ENCODE measurements around the gene TBC1D23. TPM values are rescaled to one million over a fixed set of nuclear protein-coding genes. Genes with fewer than 3 reads are reported as not detected.
"Not testable (repeated sequence)": the region's sequence is repeated elsewhere in the genome, so short reads cannot be mapped to it uniquely, and the experiment has no call there.

TBC1D23 gene
- 27.3 and 30.7 TPM in 2 replicates for total RNA-seq

- intact Hi-C loops (cut with micrococcal nuclease), result loop anchor here (1.0 to 5.0 kb wide), 8 partner anchors 51 to 1738 kb away; partner anchors contain the start of genes CLDND1, CMSS1, LNP1 and NIT2
Measured at GRCh38 chr3:100260685-100261484, at the start of gene TBC1D23. Gene TBC1D23, plus strand, starts transcription at chr3:100260992. Its CDS starts 27 bp downstream, at chr3:100261019.

GRCh38 chr3:100213891-100214573 is 46.8 kb upstream of the TBC1D23 start:
- intact Hi-C loops (cut with micrococcal nuclease), result no loop called here

- intact Hi-C loops (cut with micrococcal nuclease), result no loop called here
Measured at GRCh38 chr3:100214574-100214964, 46.2 kb upstream of the TBC1D23 start.

- intact Hi-C loops (cut with micrococcal nuclease), result no loop called here
Measured at GRCh38 chr3:100216713-100217112, 44.1 kb upstream of the TBC1D23 start.

- intact Hi-C loops (cut with micrococcal nuclease), result no loop called here
Measured at GRCh38 chr3:100221159-100221558, 39.6 kb upstream of the TBC1D23 start.

- intact Hi-C loops (cut with micrococcal nuclease), result no loop called here
Measured at GRCh38 chr3:100225193-100225592, 35.6 kb upstream of the TBC1D23 start.

GRCh38 chr3:100225883-100226282 is 34.9 kb upstream of the TBC1D23 start:
- intact Hi-C loops (cut with micrococcal nuclease), result no loop called here

- intact Hi-C loops (cut with micrococcal nuclease), result no loop called here
Measured at GRCh38 chr3:100226712-100227429, 33.9 kb upstream of the TBC1D23 start.

GRCh38 chr3:100227511-100227921 is 33.3 kb upstream of the TBC1D23 start:
- intact Hi-C loops (cut with micrococcal nuclease), result no loop called here

- intact Hi-C loops (cut with micrococcal nuclease), result no loop called here
Measured at GRCh38 chr3:100228247-100228646, 32.5 kb upstream of the TBC1D23 start.

GRCh38 chr3:100229188-100229587 is 31.6 kb upstream of the TBC1D23 start:
- intact Hi-C loops (cut with micrococcal nuclease), result not testable (repeated sequence)

GRCh38 chr3:100230710-100231109 is 30.1 kb upstream of the TBC1D23 start:
- intact Hi-C loops (cut with micrococcal nuclease), result no loop called here

GRCh38 chr3:100231668-100232067 is 29.1 kb upstream of the TBC1D23 start:
- intact Hi-C loops (cut with micrococcal nuclease), result no loop called here

- intact Hi-C loops (cut with micrococcal nuclease), result no loop called here
Measured at GRCh38 chr3:100234364-100234763, 26.4 kb upstream of the TBC1D23 start.

- intact Hi-C loops (cut with micrococcal nuclease), result no loop called here
Measured at GRCh38 chr3:100238599-100238998, 22.2 kb upstream of the TBC1D23 start.

- intact Hi-C loops (cut with micrococcal nuclease), result not testable (repeated sequence)
Measured at GRCh38 chr3:100242471-100242870, 18.3 kb upstream of the TBC1D23 start.

GRCh38 chr3:100244264-100244663 is 16.5 kb upstream of the TBC1D23 start:
- intact Hi-C loops (cut with micrococcal nuclease), result no loop called here

- intact Hi-C loops (cut with micrococcal nuclease), result no loop called here
Measured at GRCh38 chr3:100245136-100245535, 15.7 kb upstream of the TBC1D23 start.

GRCh38 chr3:100245927-100246326 is 14.9 kb upstream of the TBC1D23 start:
- intact Hi-C loops (cut with micrococcal nuclease), result no loop called here

GRCh38 chr3:100246999-100247398 is 13.8 kb upstream of the TBC1D23 start:
- intact Hi-C loops (cut with micrococcal nuclease), result no loop called here

- intact Hi-C loops (cut with micrococcal nuclease), result no loop called here
Measured at GRCh38 chr3:100252001-100252400, 8.8 kb upstream of the TBC1D23 start.
